ENCODE measurements around the gene PNMA1.

The PNMA1 gene

DNA sequence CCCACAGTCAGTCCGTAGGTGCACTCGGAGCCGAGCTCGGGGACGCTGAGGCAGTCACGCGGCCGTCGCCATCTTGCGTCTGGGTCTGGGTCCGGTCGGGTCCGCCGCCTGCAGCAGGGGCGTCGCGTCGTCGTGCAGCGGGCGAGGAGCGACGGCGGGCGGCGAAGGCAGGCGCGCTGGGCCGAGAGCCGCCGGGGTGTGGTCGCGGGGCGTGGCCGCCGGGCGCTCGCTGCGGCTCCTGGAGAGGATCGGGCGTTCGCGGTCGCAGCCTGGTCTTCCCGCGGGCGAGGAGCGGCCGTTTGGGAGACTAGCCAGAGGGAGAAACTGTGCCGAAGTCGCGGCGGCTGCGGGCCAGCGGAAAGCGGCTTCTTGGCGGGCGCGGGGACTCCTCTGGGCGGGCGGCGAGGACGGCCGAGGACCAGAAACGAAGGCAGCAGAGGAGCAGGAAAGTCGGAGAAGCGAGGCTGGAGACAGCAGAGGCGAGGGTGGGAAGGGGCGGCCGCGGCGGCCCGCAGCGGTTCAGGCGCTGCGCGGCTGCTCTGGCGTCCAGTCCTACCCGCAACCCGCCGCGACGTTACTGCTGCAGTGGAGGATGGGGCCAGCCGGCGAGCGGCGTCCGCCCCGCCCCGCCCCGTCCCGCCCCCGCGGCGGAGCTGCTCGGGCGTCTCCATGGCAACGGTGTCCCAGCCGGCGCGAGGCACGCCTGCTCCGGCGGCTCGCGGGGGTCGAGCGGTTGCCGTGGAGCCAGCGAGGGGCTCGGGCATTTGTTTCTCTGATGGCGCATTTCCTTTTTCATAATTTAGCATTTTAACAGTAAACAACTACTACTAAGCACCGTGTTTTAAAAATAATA, at the start of gene PNMA1:
PNMA1 (minus strand) TSS at position 582 of the 853 bp plus-strand sequence. CDS start 745 bp downstream, outside the sequence.
- peak; percentile 87 to 88 for DNase-seq

DNA sequence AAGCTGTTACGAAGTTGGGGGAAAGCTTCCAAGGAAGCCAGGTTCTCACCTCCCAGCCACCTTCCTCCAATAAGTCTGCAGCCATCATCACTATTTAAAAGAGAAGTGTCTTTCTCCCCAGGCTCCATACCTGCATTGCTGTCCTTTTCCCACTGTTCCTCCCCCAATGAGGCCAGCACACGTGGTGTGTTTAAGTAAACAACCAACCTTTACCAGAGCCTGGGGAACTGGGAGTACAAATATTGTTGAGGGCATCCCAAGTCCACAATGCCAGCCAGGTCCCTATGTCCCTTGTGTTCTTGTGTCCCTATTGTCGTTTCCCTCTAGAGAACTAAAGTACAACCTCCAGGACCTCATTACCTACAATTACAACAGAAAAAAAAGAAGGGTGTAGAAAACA, 49.2 kb upstream of the PNMA1 start:
- no peak for DNase-seq

DNA sequence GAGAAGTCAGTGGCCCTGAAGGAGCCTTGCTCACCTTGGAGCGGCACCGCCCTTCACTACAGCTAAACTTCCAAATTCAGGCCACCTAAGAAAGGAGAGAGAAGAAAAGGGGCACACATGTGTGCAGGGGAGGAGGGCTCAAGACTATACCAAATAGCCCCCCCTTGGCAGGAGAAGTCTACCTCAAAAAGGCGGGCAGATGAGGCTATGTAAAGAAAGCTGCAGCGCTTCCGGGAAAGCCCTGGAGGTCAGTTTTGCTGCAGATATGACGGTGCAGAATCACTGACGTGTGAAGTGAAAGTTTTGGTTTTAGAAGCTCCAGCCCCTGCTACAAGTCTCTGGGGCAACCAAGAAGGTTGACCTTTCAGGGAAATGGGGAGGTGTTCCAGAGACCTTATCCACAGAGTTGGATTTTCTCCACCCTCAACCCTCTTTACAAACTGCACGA, 48.2 kb upstream of the PNMA1 start:
- peak; percentile 42 to 51 for DNase-seq

GRCh38 chr14:73761618-73762355, 47.6 kb upstream of the PNMA1 start:
- no peak for DNase-seq

GRCh38 chr14:73760598-73761586, 46.7 kb upstream of the PNMA1 start:
- no peak for DNase-seq

- DNase-seq = peak; percentile 96 to 97
Observed at GRCh38 chr14:73759714-73760597, 45.8 kb upstream of the PNMA1 start.

- peak; percentile 53 to 54 for DNase-seq
Observed at GRCh38 chr14:73759183-73759713, 45.1 kb upstream of the PNMA1 start.

DNA sequence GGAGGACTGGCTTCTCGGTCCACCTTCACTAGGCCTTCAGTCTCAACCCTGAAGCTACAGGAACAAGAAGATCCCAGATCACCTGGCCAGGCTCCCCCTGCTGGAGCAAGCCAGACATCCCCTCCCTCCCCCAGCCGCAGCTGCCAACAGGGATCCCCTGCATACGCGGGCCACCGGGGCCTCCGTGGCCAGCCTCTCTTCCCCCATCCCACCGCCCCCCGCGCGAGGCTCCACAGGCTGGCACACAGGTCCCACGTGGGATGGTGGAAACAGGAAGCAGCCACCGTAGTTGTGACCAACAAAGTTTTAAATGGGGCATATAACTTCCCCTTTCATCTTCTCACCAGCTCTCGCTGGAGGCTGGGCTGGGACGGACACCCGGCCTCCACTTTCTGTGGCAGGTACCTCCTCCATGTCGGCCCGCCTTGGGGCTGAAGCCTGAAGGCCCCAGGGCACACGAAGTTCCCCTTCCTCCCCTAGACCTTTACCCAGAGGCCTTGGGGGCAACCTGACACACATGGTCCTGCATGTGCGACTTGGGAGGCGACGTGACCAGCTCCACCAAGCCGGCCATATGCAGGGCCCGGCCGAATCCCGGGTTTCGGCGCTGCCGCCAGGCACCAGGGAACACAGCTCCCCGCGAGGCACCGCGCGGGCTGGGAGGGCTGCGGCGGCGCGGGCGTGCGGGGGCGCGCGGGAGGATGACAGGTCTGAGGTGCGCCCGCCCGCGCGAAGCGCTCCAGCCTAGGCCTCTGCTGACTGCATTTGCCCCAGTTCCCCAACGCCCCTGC, 44.4 kb upstream of the PNMA1 start:
- peak; percentile 80 to 83 for DNase-seq

DNA sequence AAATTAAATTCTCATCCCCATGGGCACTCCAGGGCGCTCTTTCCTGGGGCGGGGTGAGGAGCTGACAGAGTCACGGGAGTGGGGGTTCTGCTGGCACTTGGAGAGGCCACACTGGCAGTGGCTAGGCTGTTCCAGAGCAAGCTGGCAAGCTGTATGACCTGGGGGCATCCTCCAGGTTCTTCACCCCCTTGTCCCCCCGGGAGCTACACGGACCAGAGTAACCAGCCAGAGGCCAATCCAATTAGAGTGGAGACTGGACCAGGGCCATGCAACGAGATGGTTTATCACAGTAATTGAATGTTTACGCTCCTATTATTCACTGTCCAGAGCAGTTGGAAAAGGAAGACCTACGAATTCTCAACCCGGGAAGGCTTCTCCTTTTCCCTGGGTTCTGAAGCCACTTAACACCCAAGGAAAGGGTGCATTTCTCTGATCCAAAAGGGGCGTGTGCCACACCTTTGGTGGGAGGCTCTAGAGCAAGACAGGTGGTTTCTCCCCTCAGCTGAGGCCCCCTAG, 43.8 kb upstream of the PNMA1 start:
- no peak for DNase-seq

DNA sequence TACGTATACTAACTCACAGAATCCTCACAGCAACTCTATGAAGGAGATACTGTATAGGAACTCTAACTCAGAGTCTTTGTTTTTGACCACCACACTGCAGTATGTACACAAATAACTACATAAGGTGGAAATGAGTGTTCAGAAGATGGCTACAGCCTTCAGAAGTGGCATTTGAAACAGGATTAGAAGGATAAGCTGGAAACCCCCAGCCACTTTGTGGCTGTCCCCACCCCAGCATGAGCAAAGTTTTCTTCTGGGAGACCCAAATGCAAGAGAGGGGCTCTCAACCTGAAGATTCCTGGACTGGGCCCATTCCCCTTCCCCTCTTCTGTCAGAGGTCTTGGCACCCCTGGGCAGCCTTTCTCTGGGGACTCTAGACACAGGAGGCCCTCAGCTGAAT, 43.2 kb upstream of the PNMA1 start:
- no peak for DNase-seq

DNA sequence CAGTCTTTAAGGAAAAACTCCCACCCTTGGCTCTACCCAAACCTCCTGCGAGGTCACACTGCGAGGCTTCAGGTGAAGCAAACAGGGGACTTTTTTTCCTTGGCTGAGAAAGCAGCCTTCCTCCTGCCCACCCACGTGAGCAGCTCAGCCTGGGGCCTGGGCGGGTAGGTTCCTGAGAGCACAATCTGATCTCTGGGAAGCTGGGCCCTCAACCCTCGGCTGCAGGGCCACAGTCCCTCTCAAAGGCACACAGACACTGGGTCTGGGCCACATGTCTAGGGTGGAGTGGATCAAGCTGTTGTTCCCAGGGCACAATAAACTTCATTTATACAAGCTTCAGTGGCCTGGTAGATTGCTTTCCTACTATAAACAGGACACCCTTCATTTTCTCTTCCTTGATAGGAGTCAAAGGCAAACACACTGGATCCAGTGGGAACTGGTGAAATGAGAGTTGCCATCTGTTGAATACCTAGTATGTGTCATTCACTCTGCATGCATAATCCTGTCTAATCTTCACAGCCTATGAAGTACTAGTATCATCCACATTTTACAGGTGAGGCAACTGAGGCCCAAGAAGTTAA, 41.3 kb upstream of the PNMA1 start:
- DNase-seq = no peak

GRCh38 chr14:73754911-73755360, 40.8 kb upstream of the PNMA1 start:
- DNase-seq = no peak

DNA sequence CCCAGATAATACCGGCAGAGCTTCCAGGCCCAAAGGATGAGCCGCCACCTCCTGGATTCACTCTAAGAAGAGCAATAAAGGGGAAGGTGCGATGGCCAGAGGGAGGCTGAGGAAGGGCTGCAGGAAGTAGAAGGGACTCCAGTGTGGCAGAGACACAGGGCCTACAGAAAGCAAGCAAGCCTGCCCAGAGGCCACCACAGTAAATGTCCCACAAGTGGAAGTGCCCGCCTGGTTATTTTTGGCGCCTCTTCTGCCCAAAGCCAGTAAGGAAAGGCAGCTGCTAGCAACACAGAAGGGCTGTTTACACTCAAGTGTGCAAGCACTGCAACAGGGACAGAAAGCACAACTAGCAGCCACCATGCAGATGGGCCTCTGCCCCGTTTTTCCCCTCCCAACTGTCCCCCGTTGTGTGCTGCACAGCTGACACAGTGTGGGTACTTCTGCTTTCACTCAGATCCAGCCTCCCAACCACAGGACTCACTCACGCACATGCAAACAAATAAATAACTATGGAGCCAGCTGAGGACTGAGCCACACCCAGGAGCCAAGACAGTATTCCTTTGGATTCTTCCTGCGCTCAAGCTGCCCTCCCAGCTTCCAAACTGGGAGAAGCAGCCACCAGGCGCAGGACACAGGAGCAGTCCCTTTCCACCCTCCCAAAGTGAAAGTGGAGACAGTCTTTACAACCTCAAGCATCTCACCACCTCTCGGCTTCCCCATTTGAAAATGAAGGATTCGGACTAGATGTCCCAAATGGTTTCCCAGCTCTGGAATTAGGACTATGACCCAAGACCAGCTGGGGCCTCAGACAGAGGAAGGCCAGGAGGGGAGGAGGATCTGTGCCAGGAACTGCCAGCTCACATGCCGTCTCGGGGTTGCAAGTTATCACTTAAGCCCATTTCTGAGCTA, 40.0 kb upstream of the PNMA1 start:
- peak in 1 of 2 donors; percentile 63 for DNase-seq

GRCh38 chr14:73753124-73753886, 39.1 kb upstream of the PNMA1 start:
- peak; percentile 49 to 50 for DNase-seq

DNA sequence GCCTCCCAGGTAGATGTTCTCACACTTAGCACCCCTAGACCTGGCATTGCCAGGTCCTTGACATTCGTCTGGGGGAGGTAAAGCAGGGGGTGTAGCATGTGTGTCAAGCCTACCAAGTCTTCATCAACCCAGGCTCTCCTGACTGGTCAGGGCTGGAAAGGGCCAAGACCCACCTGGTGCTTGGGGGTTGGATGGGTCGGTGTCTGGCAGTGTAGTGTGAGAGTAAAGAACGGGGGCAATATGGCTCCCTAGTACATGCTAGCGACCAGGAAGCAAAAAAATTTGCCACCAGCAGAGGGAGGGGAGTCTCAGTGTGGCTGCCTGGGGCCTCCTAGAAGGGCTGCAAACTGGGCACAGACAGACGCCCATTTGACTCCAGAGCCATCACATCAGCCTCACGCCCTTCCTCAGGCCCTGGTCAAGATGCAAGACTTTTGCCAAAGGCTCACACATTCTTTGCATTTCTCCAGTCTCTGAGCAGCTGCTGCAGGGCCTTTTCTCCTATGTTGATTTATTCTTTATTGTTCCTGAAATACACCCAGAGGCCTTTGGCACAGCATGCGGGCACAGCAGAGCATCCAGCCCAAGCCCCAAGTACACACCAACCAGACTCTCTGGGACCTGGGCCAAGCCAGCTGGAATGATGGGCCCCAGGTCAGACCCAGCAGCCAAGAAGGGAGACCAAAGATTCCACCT, 38.3 kb upstream of the PNMA1 start:
- DNase-seq = peak; percentile 58 to 64

DNA sequence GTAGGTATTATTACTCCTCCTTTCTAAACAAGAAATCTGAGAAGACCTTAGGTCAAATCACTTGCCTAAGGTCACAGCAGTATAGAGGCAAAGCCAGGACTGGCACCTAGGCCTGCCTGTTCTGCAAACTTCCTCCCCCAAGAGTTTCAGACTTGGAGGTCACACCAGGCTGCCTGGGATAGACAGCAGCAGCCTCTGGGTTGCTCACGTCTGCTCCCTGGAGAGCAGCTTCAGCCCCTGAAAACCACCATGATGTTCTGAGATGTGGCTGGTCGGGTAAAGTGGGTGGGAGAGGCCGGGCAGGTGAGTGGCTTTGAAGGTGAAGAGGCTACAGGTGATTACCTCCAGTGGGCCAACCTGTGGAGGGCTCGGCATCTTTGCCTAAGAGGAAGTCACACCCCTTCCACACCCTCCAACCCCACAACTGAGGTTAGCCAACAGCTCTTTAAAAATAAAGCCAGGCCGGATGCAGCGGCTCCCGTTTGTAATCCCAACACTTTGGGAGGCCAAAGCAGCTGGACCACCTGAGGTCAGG, 37.0 kb upstream of the PNMA1 start:
- DNase-seq = no peak

DNA sequence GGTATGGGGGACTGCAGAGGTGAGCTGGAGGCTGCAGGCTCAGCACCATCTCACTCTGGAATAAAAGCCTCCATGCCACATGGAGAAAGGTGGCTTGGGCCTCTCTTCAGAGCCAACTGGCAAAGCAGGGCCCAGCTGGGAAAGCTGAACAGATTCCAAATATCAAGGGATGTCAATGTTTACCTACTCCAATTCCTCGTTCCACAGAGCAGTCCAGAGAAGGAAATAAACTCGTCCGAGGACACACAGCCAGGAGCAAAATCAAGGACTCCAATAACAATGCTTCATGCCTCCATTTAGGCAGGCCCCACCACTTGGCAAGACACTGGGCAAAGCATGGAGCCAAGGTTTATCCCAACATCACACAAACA, 36.3 kb upstream of the PNMA1 start:
- no peak for DNase-seq

Data from CD4-positive, alpha-beta T cell treated with Interleukin-1 beta for 1 hour (primary cell).